ENCODE measurements around the gene SLC25A34. TPM values are rescaled to one million over a fixed set of nuclear protein-coding genes. Genes with fewer than 3 reads are reported as not detected.

The SLC25A34 gene
- total RNA-seq, 3 donors from 2014 or later (not counting 1 experiment from before 2014, with no cell fraction given) = 0.73 to 1.8 (median 1.6) TPM

DNA sequence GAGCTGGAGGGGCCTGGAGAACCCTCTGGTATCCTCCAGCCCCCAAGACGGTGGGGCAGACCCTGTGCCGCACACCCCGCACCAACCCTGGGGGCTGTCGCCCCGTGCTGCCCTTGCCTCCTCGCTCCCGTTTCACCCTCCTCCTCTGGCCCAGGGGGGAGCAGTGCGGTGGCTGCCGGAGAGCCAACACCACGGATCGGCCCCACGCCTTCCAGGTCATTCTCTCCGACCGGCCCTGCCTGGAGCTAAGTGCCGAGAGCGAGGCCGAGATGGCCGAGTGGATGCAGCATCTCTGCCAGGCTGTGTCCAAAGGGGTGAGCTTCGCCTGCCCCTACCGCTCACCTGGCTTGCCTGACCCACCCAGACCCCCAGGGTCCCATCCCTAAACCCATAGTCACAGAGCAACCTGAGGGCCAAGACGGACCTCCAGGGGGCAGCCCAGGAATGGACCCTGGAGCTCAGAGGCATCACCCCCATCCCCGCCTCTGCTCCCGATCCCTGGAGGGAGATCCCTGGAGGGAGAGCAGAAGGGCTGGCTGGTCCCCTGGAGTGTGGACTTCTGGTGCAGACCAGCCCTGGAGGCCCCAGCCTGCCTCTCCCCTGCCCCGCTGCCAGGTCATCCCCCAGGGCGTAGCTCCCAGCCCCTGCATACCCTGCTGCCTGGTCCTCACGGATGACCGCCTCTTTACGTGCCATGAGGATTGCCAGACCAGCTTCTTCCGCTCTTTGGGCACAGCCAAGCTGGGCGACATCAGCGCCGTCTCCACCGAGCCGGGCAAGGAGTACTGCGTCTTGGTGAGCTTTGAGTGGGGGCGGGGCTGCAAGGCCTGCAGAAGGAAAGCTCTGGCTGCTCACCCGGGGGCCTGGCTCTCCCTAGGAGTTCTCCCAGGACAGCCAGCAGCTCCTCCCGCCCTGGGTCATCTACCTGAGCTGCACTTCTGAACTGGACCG, 4.0 kb upstream of the SLC25A34 start:
- TF ChIP-seq, protein P1, sequence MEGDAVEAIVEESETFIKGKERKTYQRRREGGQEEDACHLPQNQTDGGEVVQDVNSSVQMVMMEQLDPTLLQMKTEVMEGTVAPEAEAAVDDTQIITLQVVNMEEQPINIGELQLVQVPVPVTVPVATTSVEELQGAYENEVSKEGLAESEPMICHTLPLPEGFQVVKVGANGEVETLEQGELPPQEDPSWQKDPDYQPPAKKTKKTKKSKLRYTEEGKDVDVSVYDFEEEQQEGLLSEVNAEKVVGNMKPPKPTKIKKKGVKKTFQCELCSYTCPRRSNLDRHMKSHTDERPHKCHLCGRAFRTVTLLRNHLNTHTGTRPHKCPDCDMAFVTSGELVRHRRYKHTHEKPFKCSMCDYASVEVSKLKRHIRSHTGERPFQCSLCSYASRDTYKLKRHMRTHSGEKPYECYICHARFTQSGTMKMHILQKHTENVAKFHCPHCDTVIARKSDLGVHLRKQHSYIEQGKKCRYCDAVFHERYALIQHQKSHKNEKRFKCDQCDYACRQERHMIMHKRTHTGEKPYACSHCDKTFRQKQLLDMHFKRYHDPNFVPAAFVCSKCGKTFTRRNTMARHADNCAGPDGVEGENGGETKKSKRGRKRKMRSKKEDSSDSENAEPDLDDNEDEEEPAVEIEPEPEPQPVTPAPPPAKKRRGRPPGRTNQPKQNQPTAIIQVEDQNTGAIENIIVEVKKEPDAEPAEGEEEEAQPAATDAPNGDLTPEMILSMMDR (IDR thresholded peaks at IDR 0.05) = no peak
- ATAC-seq (no peak), DNase-seq (no peak)
- no peaks in the 10 kb centered on the region for H3K9me3 ChIP-seq (ENCODE audit: control insufficient read depth, insufficient read depth, low read length)
- no peak overlapping the region for H3K27ac ChIP-seq (ENCODE audit: low read length)
- no peak overlapping the region for H3K4me3 ChIP-seq (ENCODE audit: low read length)
- intact Hi-C loops (cut with micrococcal nuclease) = no loop called here
- H3K4me1 ChIP-seq (ENCODE audit: control insufficient read depth, insufficient read depth, low read length) = no peaks in the 10 kb centered on the region
- H3K4me3 Mint-ChIP-seq = no peak overlapping the region
- no peaks in the 10 kb centered on the region for H3K36me3 Mint-ChIP-seq
- no peaks in the 10 kb centered on the region for H3K4me1 Mint-ChIP-seq
- 97% methylated on average over 39 of the region's 39 CpGs for whole genome bisulfite sequencing (ENCODE audit: insufficient coverage)
- H3K27me3 Mint-ChIP-seq (ENCODE audit: low read depth in 2 of 2) = no peaks in the 10 kb centered on the region
- no peaks in the 10 kb centered on the region for H3K27me3 ChIP-seq (ENCODE audit: control insufficient read depth, insufficient read depth, low read length)
- peaks cover 56% of the 10 kb centered on the region for H3K36me3 ChIP-seq (ENCODE audit: control insufficient read depth, insufficient read depth, low read length)
- H3K27ac Mint-ChIP-seq = no peak overlapping the region
- H3K9me3 Mint-ChIP-seq = no peaks in the 10 kb centered on the region

DNA sequence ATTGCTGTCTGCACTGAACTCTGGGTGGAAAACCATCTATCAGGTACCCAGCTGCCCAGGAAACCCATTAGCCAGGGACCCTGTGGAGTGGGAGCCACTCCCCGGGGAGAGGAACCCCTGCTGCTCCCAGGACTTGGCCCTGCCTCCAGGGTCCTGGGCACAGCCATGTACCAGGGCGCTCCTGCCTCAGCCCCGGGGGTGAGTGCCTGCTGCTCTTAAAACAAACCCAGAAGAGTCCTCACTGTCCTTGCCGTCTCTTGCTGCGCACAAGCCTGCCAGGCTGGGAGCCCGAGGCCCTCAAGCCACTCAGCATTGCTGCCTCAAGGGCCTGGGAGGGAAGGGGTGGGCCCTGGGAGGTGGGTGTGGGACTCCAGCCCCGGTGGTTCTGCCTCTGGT, 3.4 kb upstream of the SLC25A34 start:
- H3K36me3 Mint-ChIP-seq = no peaks in the 10 kb centered on the region
- Histone ChIP-seq H3K27ac (ENCODE audit: low read length) (no peak overlapping the region), H3K4me1 (ENCODE audit: control insufficient read depth, insufficient read depth, low read length) (no peaks in the 10 kb centered on the region), H3K27me3 (ENCODE audit: control insufficient read depth, insufficient read depth, low read length) (no peaks in the 10 kb centered on the region), H3K36me3 (ENCODE audit: control insufficient read depth, insufficient read depth, low read length) (peaks cover 52% of the 10 kb centered on the region), H3K9me3 (ENCODE audit: control insufficient read depth, insufficient read depth, low read length) (no peaks in the 10 kb centered on the region), H3K4me3 (ENCODE audit: low read length) (no peak overlapping the region)
- 94% methylated on average over 7 of the region's 7 CpGs for WGBS (ENCODE audit: insufficient coverage)
- no peaks in the 10 kb centered on the region for H3K9me3 Mint-ChIP-seq
- TF ChIP-seq, protein P1 (IDR thresholded peaks at IDR 0.05) = no peak
- H3K27ac Mint-ChIP-seq = no peak overlapping the region
- intact Hi-C loops (cut with micrococcal nuclease) = no loop called here
- no peaks in the 10 kb centered on the region for H3K4me1 Mint-ChIP-seq
- DNase-seq (no peak), ATAC-seq (no peak)
- no peaks in the 10 kb centered on the region for H3K27me3 Mint-ChIP-seq (ENCODE audit: low read depth in 2 of 2)
- H3K4me3 Mint-ChIP-seq = no peak overlapping the region

DNA sequence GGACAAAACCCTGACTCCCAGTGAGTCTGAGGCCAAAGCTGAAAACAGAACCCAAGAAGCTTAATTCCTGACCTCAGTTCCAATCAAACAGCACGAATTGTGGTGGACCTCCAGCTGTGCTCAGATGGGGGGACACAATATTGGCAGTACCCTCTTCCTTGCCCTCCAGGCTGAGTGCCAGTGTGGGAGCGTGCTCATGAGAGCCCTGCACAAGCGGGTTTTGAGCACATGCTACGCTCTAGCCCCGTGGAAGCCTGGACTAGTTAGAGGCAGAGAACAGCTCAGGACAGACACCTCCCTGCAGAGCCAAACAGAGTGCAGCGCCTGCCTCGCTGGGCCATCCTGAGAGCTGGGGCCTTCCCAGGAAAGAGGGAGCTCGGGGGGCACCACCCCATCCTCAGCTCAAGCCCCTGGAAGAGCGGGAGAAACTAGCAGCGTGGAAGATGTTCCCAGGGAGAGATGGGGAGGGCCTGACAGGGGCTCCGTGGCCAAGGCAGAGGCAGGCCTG, 2.8 kb upstream of the SLC25A34 start:
- no peak for ATAC-seq
- intact Hi-C loops (cut with micrococcal nuclease) = no loop called here
- H3K36me3 ChIP-seq (ENCODE audit: control insufficient read depth, insufficient read depth, low read length) = peaks cover 46% of the 10 kb centered on the region

More for the DNA sequence above, 2.8 kb upstream of the SLC25A34 start:
- no peak overlapping the region for H3K27ac Mint-ChIP-seq
- Histone ChIP-seq H3K9me3 (ENCODE audit: control insufficient read depth, insufficient read depth, low read length) (no peaks in the 10 kb centered on the region), H3K4me1 (ENCODE audit: control insufficient read depth, insufficient read depth, low read length) (no peaks in the 10 kb centered on the region), H3K27ac (ENCODE audit: low read length) (no peak overlapping the region), H3K27me3 (ENCODE audit: control insufficient read depth, insufficient read depth, low read length) (no peaks in the 10 kb centered on the region), H3K4me3 (ENCODE audit: low read length) (no peak overlapping the region)
- H3K27me3 Mint-ChIP-seq (ENCODE audit: low read depth in 2 of 2) = no peaks in the 10 kb centered on the region
- H3K36me3 Mint-ChIP-seq = no peaks in the 10 kb centered on the region
- TF ChIP-seq, protein P1 (IDR thresholded peaks at IDR 0.05) = no peak
- H3K4me3 Mint-ChIP-seq = no peak overlapping the region
- H3K9me3 Mint-ChIP-seq = no peaks in the 10 kb centered on the region
- no peak for DNase-seq
- H3K4me1 Mint-ChIP-seq = no peaks in the 10 kb centered on the region
- 96% methylated on average over 11 of the region's 11 CpGs for WGBS (ENCODE audit: insufficient coverage)
